ENCODE data around the gene TTYH2. TPM values are rescaled to one million over a fixed set of nuclear protein-coding genes. Genes with fewer than 3 reads are reported as not detected.
A peak's percentile ranks its signal among the peaks of the same experiment; 100 is the strongest.

Gene TTYH2
- total and polyA plus RNA-seq, 10 of the 15 experiments (the other 5 are each of a cell fraction or from before 2014, with no cell fraction given), result 0.26 to 25.2 (median 6.6) TPM

GRCh38 chr17:74198694-74199093 lies 14.7 kb upstream of the TTYH2 start:
- ATAC-seq, result peak; percentile 40
- Histone ChIP-seq H3K4me1 (ENCODE audit: control insufficient read depth, insufficient read depth, low read length) (peaks cover 4% of the 10 kb centered on the region; the same call in 1 of the 2 replicates), H3K9me3 (replicated peaks; ENCODE audit: control insufficient read depth, insufficient read depth, low read length) (no peaks in the 10 kb centered on the region), H3K27me3 (replicated peaks in 1 of 2; ENCODE audit: control insufficient read depth in 2 of 2, insufficient read depth in 2 of 2, low read length in 1 of 2) (peaks cover 3 to 7% of the 10 kb centered on the region in 2 experiments), H3K79me2 (ENCODE audit: control insufficient read depth, insufficient read depth, low read length) (peaks cover 2% of the 10 kb centered on the region), H2AFZ (ENCODE audit: control insufficient read depth, low read depth, low read length) (peak overlapping the region; percentile 10; the same call in 1 of the 2 replicates), H3K36me3 (ENCODE audit: control insufficient read depth in 2 of 2, insufficient read depth in 2 of 2, low read length in 1 of 2) (no peaks in the 10 kb centered on the region), H3K27ac (ENCODE audit: control insufficient read depth, insufficient read depth) (no peak overlapping the region), H3K9ac (ENCODE audit: control insufficient read depth, insufficient read depth, low read length) (no peak overlapping the region), H3K4me3 (no peak overlapping the region), H4K20me1 (ENCODE audit: control insufficient read depth, insufficient read depth) (no peaks in the 10 kb centered on the region), H3K4me2 (ENCODE audit: control insufficient read depth, insufficient read depth) (peak overlapping the region; percentile 13; the same call in 1 of the 2 replicates)
- intact Hi-C loops (cut with micrococcal nuclease; ENCODE audit: unreplicated experiment), result loop anchor here (2.0 kb wide), 1 partner anchor 108 kb away; no protein-coding TSS in a partner anchor
- ChIA-PET CTCF (interaction anchor here (1.0 to 6.7 kb wide), 4 partner anchors 13 to 109 kb away, joined by 3 to 68 read pairs (median 3); no protein-coding TSS in a partner anchor), SMC1A (ENCODE audit: uncharacterized antibody, unreplicated experiment) (no interaction called here), RAD21 (ENCODE audit: unreplicated experiment) (no interaction called here), POLR2A (interaction anchor here (0.5 kb wide), 1 partner anchor 12 kb away, joined by 3 read pairs; no protein-coding TSS in a partner anchor)
- FAIRE-seq, result no peak
- in situ Hi-C loops (cut with MboI), result loop anchor here (5.0 to 10.0 kb wide), 2 partner anchors 34 to 924 kb away; no protein-coding TSS in a partner anchor
- no TSS peak for BruUV-seq (replicated peaks)
- no peak for DNase-seq (ENCODE audit: low read depth, low spot score)
- WGBS (ENCODE audit: insufficient coverage, insufficient replicate concordance, low lambda C conversion rate, missing lambda C conversion rate), result 19% methylated on average over 6 of the region's 6 CpGs
- TF ChIP-seq IKZF1 (conservative IDR thresholded peaks at IDR 0.05) (no peak), MTA3 (IDR thresholded peaks at IDR 0.05; ENCODE audit: borderline replicate concordance, low read length) (no peak), SMC3 (IDR thresholded peaks at IDR 0.05; ENCODE audit: borderline replicate concordance, low read length) (no peak), SKIL (IDR thresholded peaks at IDR 0.05; ENCODE audit: low read depth, poor library complexity, severe bottlenecking) (no peak), ZNF24 (IDR thresholded peaks at IDR 0.05) (no peak), STAT1 (conservative IDR thresholded peaks at IDR 0.05) (no peak), ZZZ3 (IDR thresholded peaks at IDR 0.05; ENCODE audit: control insufficient read depth, insufficient read length, low read depth) (no peak), ETV6 (conservative IDR thresholded peaks at IDR 0.05 in 1 of 2, IDR thresholded peaks at IDR 0.05 in 1 of 2; ENCODE audit: borderline replicate concordance in 1 of 2, low read depth in 1 of 2) (no peak), STAT3 (IDR thresholded peaks at IDR 0.05; ENCODE audit: low read depth, low read length) (no peak), SIX5 (IDR thresholded peaks at IDR 0.05; ENCODE audit: low read depth, low read length, severe bottlenecking) (no peak), CHD4 (IDR thresholded peaks at IDR 0.05) (no peak), WRNIP1 (IDR thresholded peaks at IDR 0.05; ENCODE audit: borderline replicate concordance, low read depth, low read length) (no peak), ZNF274 (IDR thresholded peaks at IDR 0.05; ENCODE audit: insufficient read depth, insufficient read length) (no peak), EZH2 (IDR thresholded peaks at IDR 0.05; ENCODE audit: borderline replicate concordance, control insufficient read depth, low read depth, low read length) (no peak), ESRRA (IDR thresholded peaks at IDR 0.05; ENCODE audit: low read length) (no peak), MEF2B (IDR thresholded peaks at IDR 0.05; ENCODE audit: partially characterized antibody, poor library complexity, severe bottlenecking) (peak; percentile 76), RFX5 (IDR thresholded peaks at IDR 0.05; ENCODE audit: low read depth, low read length) (no peak), KDM1A (IDR thresholded peaks at IDR 0.05; ENCODE audit: borderline replicate concordance) (no peak), FOXM1 (IDR thresholded peaks at IDR 0.05; ENCODE audit: low read depth, low read length) (no peak), NR2C1 (IDR thresholded peaks at IDR 0.05) (0 out of 2 replicates have a peak, but pooled peaks have one; percentile 14), RBBP5 (conservative IDR thresholded peaks at IDR 0.05) (no peak)
- TF ChIP-seq, protein P1, sequence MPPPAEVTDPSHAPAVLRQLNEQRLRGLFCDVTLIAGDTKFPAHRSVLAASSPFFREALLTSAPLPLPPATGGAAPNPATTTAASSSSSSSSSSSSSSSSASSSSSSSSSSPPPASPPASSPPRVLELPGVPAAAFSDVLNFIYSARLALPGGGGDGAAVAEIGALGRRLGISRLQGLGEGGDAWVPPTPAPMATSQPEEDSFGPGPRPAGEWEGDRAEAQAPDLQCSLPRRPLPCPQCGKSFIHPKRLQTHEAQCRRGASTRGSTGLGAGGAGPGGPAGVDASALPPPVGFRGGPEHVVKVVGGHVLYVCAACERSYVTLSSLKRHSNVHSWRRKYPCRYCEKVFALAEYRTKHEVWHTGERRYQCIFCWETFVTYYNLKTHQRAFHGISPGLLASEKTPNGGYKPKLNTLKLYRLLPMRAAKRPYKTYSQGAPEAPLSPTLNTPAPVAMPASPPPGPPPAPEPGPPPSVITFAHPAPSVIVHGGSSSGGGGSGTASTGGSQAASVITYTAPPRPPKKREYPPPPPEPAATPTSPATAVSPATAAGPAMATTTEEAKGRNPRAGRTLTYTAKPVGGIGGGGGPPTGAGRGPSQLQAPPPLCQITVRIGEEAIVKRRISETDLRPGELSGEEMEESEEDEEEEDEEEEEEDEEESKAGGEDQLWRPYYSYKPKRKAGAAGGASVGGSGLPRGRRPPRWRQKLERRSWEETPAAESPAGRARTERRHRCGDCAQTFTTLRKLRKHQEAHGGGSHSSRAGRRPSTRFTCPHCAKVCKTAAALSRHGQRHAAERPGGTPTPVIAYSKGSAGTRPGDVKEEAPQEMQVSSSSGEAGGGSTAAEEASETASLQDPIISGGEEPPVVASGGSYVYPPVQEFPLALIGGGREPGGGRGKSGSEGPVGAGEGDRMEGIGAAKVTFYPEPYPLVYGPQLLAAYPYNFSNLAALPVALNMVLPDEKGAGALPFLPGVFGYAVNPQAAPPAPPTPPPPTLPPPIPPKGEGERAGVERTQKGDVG (CRISPR knock-in tag; IDR thresholded peaks at IDR 0.05), result no peak

Data from GM12878 (cell line).